DMS153 (cell line): ENCODE results near the gene MCIDAS.

ENCODE experiments used
- DNase-seq: peaks from one replicate; lab custom pipeline; 2025; lab: John Stamatoyannopoulos, UW

Gene MCIDAS

DNA sequence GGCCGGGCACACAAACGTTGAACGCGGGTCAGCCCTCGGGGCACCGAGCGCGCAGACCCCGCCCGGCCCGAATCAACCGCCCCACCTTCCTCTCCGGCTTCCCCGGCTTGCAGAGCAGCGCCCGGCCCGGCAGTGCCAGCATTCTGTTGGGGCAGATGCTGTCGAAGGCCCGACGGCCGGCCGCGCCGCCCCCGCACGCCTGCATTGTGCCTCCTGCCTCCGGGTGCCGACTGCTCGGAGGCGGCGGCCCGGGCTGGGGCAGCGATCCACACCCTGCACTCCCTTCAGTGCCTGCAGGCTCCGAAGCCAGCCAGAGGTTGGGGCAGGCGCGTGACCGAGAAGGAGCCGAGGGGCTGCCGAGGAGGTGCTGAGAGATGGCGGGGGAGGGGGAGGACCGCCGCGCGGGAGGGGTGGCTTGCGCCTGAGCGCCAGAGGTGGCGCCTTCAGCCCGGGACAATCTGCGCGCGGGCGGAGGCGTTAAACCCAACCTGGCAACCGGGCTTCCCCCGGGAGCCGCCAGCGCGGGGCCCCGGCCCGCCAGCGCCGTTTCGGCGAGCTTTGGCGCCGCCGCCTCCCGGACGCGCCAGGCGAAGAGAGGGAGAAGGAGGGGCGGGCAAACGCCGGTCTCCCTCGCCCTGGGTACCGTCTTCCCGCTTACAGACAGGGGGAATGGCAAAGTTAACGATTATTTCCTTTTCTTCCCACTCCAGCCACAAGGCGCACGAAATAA is at the start of gene MCIDAS:
TSS of gene MCIDAS (minus strand) at position 382 of the 730 bp plus-strand sequence. CDS start at position 205, 177 bp downstream.
- DNase-seq: peak; percentile 19

DNA sequence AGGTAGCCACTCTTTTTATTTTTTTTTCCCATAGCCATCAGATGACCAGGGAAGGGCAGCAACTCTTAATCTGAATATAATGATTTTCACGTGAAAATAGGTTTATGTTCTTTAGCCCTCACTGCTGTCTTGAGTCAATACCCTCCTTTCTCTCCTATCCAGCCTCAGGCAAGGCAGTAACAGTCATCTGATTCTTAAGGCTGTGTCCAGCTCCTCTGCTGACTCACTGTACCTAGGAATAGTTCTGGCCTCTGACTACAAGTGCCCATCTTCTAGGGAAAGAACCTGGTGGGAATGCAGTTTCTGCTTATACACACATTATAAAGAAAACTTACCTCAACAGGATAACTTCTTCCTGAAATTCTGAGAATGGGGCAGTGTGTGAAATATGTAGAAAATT is 49.7 kb upstream of the MCIDAS start:
- DNase-seq: no peak

DNA sequence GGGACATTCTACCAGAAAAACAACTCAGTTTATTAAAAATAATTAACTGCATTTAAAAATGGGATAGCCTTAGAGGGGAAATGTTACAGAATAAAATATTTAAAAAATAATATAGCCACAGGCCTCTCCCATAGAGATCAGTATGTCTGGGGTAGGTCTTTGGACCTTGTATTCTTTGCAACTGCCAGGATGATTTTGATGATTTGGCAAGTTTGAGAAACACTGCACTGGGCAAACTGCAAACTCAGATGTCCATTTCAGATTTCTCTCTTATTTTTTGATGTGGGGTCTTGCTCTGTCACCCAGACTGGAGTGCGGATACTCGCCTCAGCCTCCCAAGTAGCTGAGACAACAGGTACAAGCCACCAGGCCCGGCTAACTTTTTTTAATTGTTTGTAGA is 31.2 kb upstream of the MCIDAS start:
- no peak for DNase-seq

DNA sequence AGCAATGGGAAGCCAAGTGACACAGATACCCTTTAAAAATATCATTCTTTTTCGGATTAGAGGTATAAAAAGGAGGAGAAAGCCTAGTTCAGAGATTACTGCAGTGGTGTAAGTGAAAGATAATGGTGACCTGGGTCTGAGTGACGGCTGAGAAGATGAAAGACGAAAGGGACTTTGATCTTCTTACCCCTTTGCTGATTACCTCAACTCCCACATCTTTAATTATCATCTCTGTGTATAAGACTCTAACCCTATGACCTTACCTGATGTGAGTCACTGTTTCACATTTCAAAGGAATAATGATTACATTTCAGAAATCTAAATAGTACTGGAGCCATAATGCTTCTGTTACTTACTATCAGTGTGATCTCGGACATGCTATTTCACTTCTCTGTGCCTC is 27.7 kb upstream of the MCIDAS start:
- DNase-seq: no peak

- no peak for DNase-seq
These were observed 22.9 kb upstream of the MCIDAS start for GRCh38 chr5:55250064-55250463.

GRCh38 chr5:55241746-55242145 is 14.6 kb upstream of the MCIDAS start:
- DNase-seq: no peak

GRCh38 chr5:55236800-55237199 is 9.7 kb upstream of the MCIDAS start:
- DNase-seq: no peak

DNA sequence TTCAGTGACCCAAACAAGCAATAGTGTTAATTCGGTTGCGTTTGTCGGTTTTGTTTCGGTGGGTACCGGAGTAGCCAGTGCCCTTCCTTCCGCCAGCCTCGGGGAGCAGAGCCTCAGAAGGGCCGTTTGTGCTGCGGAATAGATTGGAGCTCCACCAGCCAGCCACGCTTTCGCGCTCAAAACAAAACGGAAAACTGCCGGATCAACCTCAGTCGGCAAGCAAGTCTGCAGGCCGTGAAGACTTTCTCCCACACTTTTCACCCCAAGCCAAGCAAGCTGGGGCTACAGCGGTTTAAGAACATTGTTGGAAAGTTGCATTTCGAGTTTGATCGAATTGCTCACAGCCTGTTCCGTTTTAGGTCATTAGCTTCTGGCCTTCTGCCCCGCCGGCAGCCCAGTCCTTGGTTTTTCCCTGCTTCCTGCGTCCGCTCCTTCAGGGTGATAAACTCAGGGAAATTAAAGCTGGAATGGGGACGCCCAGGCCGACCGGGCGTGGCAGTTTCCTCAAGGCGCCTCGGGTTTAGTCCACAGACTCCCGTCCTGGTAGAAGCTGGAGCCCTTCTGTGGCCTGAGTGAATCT is 7.1 kb upstream of the MCIDAS start:
- peak; percentile 6 for DNase-seq

DNA sequence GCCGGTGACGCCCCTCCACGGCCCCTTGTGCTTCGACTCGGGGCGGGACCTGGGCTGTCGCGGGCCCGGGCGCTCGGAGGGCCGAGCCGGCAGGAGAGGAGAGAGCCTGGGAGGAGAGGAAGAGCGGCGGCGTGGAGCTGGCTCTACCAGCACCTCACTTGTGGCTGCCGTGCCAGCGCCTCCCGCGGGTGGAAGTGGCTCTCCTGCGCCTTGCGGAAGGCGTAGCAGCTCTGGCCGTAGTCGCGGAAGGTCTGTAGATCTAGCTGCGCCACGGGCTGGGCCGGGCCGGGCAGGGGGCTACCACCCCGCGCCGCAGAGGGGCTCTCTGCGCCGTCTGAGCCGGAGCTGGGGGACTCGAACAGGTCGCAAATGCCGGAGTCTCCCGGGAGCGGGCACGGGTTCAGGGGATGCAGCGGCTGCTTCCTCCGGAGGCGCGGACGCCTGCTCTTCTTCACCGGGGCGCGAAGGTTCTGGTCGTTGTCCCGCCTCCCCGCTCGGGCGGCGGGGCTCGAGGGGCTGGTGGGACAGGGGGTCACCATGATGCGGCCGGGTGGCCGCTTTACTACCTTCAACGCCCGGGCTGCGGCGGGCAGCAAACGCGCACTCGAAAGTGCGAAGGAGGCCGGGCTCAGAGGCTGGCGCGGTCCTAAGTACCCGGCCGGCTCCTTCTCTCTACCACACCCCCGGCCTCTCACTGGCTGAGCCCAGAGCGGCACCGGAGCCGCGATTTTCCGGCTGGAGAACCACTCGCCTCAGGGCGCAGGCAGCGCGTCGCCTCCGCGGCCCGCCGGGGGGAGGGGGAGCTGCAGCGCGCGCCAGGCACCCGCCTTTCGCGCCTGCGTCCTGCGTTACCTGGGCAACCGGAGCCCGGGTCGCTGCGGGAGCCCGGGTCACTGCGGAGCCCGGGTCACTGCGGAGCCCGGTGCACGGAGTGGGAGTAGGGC is 6.1 kb upstream of the MCIDAS start, which contains the start of gene CCNO:
TSS of gene CCNO (minus strand) at position 624 of the 944 bp plus-strand sequence. CDS start at position 539, 85 bp downstream.
- DNase-seq: peak; percentile 45

GRCh38 chr5:55232271-55232984 is 5.3 kb upstream of the MCIDAS start:
- DNase-seq: no peak

DNA sequence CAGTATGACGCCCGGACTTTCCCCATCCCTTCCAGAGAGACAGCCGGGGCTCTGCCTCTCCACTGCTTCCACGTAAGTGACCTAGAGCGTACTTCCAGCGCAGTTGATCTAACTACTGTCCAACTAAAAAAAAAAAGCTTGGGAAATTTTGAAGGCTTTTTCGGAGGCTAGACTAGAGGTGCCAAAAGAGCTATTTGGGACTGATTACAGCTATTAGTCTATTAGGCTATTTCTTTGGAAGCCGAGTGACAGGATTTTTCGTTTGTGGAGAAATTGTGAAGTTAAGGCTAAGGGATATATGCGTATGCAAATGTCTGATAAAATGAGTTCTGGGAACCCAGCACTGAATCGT is 4.8 kb upstream of the MCIDAS start:
- no peak for DNase-seq

- no peak for DNase-seq
These were observed 4.2 kb upstream of the MCIDAS start for GRCh38 chr5:55231029-55231918.

- no peak for DNase-seq
These were observed 3.0 kb upstream of the MCIDAS start for GRCh38 chr5:55230086-55230629.

- no peak for DNase-seq
These were observed 732 bp upstream of the MCIDAS start for GRCh38 chr5:55227664-55228430.

DNA sequence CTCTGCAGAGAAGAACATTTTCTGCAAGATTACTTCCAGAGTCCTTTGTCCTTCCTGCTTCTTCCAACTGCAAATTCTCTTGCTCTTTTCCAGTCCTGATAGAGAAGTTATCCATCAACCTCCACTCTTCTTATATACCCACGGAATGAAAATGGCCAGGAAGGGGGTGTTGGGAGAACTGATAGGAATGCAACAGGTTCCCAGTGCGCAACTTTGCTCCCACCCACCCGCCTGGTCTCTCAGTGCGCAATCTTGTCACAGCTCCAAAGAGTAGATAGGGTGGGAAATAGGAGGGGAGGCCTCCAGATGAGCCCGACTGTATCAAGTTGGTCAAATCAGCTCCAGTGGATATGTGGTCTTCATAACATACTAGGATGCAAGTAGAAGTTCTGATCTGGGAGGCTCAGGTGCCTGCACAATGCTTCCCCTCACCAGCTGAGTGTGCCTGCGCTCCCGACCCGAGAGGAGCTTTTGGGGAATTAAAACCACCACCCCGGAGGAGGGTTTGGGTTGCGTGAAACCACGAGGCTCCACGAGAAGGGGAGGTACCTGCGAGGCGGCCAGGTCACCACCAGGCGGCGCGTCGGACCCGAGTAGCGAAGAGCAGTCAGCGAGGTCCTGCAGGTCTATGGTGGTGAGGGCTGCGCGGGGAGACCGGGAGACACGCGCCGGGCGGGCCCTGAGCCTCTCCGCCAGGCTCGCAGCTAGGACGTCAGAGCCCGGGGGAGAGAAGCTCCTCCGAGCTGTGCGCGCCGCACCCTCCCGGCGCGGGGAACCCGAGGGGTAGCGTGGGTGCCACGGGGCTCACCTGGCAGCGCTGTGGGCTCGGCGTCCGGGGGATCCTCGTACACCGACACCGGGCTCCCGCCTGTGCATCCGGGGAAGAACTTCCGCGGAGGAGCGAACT is 835 bp downstream of the MCIDAS start:
- DNase-seq: peak; percentile 39

- DNase-seq: no peak
These were observed 1.8 kb downstream of the MCIDAS start for GRCh38 chr5:55225346-55225745.

- no peak for DNase-seq
These were observed 3.3 kb downstream of the MCIDAS start for GRCh38 chr5:55223812-55224240.

GRCh38 chr5:55222985-55223811 is 3.9 kb downstream of the MCIDAS start:
- DNase-seq: no peak
